GM12878 (cell line): ENCODE measurements around the gene DCUN1D3. TPM values are rescaled to one million over a fixed set of nuclear protein-coding genes. Genes with fewer than 3 reads are reported as not detected.
"Not testable (repeated sequence)": the region's sequence is repeated elsewhere in the genome, so short reads cannot be mapped to it uniquely, and the experiment has no call there.

Experiments used
- ATAC-seq: fragments of 200-7000 bp; cut with Tn5 transposase; 3 replicates; pipeline ENCODE4 v1.9.1; 2020; ENCODE audit warnings: mild to moderate bottlenecking, moderate library complexity
- BruUV-seq: library from RNA; stranded (reverse); fragments of 400-500 nt; replicated peaks from 2 replicates; lab custom pipeline; 2021; lab: Mats Ljungman, UMichigan
- CTCF ChIA-PET: fragments of 300-600 bp; sonication (Branson Sonifier 250); formaldehyde crosslinking; extraction: SDS; loops from one replicate; lab custom pipeline; 2021; ENCODE audit warnings: inconsistent platforms; lab: Yijun Ruan, JAX
- POLR2A ChIA-PET: fragments of 350-600 bp; formaldehyde crosslinking; extraction: SDS; loops from one replicate; lab custom pipeline; 2021; ENCODE audit warnings: inconsistent platforms; lab: Charles Lee
- RAD21 ChIA-PET: fragments of 300-600 bp; sonication (Branson Sonifier 250); formaldehyde crosslinking; loops from one replicate; lab custom pipeline; 2023; ENCODE audit warnings: antibody characterized with exemption; ENCODE audit not compliant: unreplicated experiment; lab: Charles Lee
- SMC1A ChIA-PET: fragments of 300-600 bp; sonication (Branson Sonifier 250); formaldehyde crosslinking; loops from one replicate; lab custom pipeline; 2023; ENCODE audit not compliant: unreplicated experiment, uncharacterized antibody; lab: Charles Lee
- DNase-seq: peaks from one replicate; pipeline ENCODE4 v3.0.0-alpha.2; 2011; ENCODE audit warnings: low read depth, low spot score
- FAIRE-seq: peaks from 3 replicates; lab custom pipeline; 2011; peaks lifted over from hg19 to GRCh38; lab: Jason Lieb, UNC
- H2AFZ ChIP-seq: 2 replicates; pipeline ENCODE4 v1.6.0; 2011; ENCODE audit warnings: low read depth, low read length, control low read depth; ENCODE audit not compliant: control insufficient read depth
- H3K27ac ChIP-seq: 2 replicates; pipeline ENCODE4 v1.5.1; 2011; ENCODE audit warnings: control low read depth; ENCODE audit not compliant: control insufficient read depth, insufficient read depth
- H3K27me3 ChIP-seq, 2 experiments: replicated peaks in 1 of 2; 2 replicates each; pipeline versions ENCODE4 v1.6.0 to v1.6.1; 2011; ENCODE audit warnings: low read length in 1 of 2; ENCODE audit not compliant: control insufficient read depth in 2 of 2, insufficient read depth in 2 of 2
- H3K36me3 ChIP-seq, 2 experiments: 2 replicates each; pipeline ENCODE4 v1.5.1; 2011; ENCODE audit warnings: low read length in 1 of 2; ENCODE audit not compliant: control insufficient read depth in 2 of 2, insufficient read depth in 2 of 2
- H3K4me1 ChIP-seq: 2 replicates; pipeline ENCODE4 v1.6.1; 2011; ENCODE audit warnings: mild to moderate bottlenecking, low read length, moderate library complexity, mixed read lengths; ENCODE audit not compliant: control insufficient read depth, insufficient read depth
- H3K4me2 ChIP-seq: 2 replicates; pipeline ENCODE4 v1.6.0; 2011; ENCODE audit warnings: control low read depth; ENCODE audit not compliant: control insufficient read depth, insufficient read depth
- H3K4me3 ChIP-seq: fragments of 200-600 bp; sonication (generic); 2 replicates; pipeline ENCODE4 v1.5.1; 2016
- H3K79me2 ChIP-seq: 2 replicates; pipeline ENCODE4 v1.6.0; 2011; ENCODE audit warnings: low read length; ENCODE audit not compliant: control insufficient read depth, insufficient read depth
- H3K9ac ChIP-seq: 2 replicates; pipeline ENCODE4 v1.8.0; 2011; ENCODE audit warnings: low read length, control low read depth, mixed read lengths; ENCODE audit not compliant: control insufficient read depth, insufficient read depth
- H3K9me3 ChIP-seq: replicated peaks from 3 replicates; pipeline ENCODE4 v1.5.1; 2011; ENCODE audit warnings: mild to moderate bottlenecking, low read length; ENCODE audit not compliant: control insufficient read depth, insufficient read depth
- H4K20me1 ChIP-seq: 2 replicates; pipeline ENCODE4 v1.6.0; 2011; ENCODE audit not compliant: control insufficient read depth, insufficient read depth
- BCL11A ChIP-seq: IDR thresholded peaks from 2 replicates; pipeline ENCODE4 v1.6.1; 2011; ENCODE audit warnings: low read depth, low read length
- ESRRA ChIP-seq: IDR thresholded peaks from 2 replicates; pipeline ENCODE4 v1.6.1; 2012; ENCODE audit warnings: mild to moderate bottlenecking, low read length, improper control_type of control experiment
- EZH2 ChIP-seq: IDR thresholded peaks from 2 replicates; pipeline ENCODE4 v1.6.1; 2012; ENCODE audit warnings: low read depth, mild to moderate bottlenecking, control low read depth, inconsistent platforms, low read length, borderline replicate concordance; ENCODE audit not compliant: control insufficient read depth
- FOXM1 ChIP-seq: IDR thresholded peaks from 2 replicates; pipeline ENCODE4 v1.6.1; 2012; ENCODE audit warnings: low read depth, mild to moderate bottlenecking, inconsistent platforms, low read length, moderate library complexity
- MTA2 ChIP-seq: fragments of 450-650 bp; IDR thresholded peaks from 2 replicates; pipeline ENCODE4 v1.6.1; 2016; ENCODE audit warnings: low read depth, mild to moderate bottlenecking, moderate library complexity
- WGBS: methylation state at CpG from one replicate; pipeline ENCODE4 v1.1.6; 2016; ENCODE audit warnings: low lambda C conversion rate; ENCODE audit not compliant: insufficient replicate concordance, insufficient coverage; ENCODE audit errors: missing lambda C conversion rate; 5-methylcytosine and 5-hydroxymethylcytosine counted together
- in situ Hi-C: fragments of 300-500 bp; cut with MboI; formaldehyde crosslinking; loops from 9 replicates; pipeline ENCODE4 v1.14.3; 2018; ENCODE audit warnings: mixed read lengths
- intact Hi-C: fragments of 100-400 bp; cut with micrococcal nuclease; formaldehyde crosslinking; loops from one replicate; pipeline ENCODE4 v1.14.2; 2022; ENCODE audit not compliant: unreplicated experiment
- polyA plus RNA-seq, 11 experiments: library from polyadenylated mRNA; depleted of rRNA in 4 of 11; unstranded in 6 of 11; stranded (reverse) in 5 of 11; fragments of >200 nt; fragmentation: Nextera tagmentation in 4 of 11; fragmentation: Illumina TruSeq in 1 of 11; extraction: Ambion mirVana in 4 of 11; extraction: Trizol in 1 of 11; gene quantifications; 1 replicate in 1 of 11; 2 replicates in 10 of 11; pipeline versions ENCODE4 v1.2.1 to v1.2.3, GENCODE V29; 2011 to 2016; ENCODE audit warnings: inconsistent platforms in 2 of 11, missing spikeins in 2 of 11, low read depth in 1 of 11
- total RNA-seq, 4 experiments: library from RNA; depleted of rRNA in 3 of 4; stranded (reverse); fragments of >200 nt in 3 of 4; fragmentation: Illumina TruSeq in 1 of 4; extraction: Trizol in 1 of 4; gene quantifications; 2 replicates each; pipeline versions ENCODE4 v1.2.1 to v1.2.3, GENCODE V29; 2013 to 2021
- TF ChIP-seq, protein P1 (sequence below): fragments of 450-650 bp; IDR thresholded peaks from 2 replicates; pipeline ENCODE4 v1.6.1; 2017; ENCODE audit warnings: mild to moderate bottlenecking
- TF ChIP-seq, protein P2 (sequence below): IDR thresholded peaks from 2 replicates; pipeline ENCODE4 v1.6.1; 2011; ENCODE audit warnings: borderline replicate concordance, low read depth, mild to moderate bottlenecking, moderate library complexity, mixed read lengths, low read length; ENCODE audit not compliant: insufficient read depth; ENCODE audit errors: extremely low read length

Gene DCUN1D3
- total and polyA plus RNA-seq, 10 of the 15 experiments (the other 5 are each of a cell fraction or from before 2014, with no cell fraction given) = 0.47 to 4.5 (median 1.9) TPM

DNA sequence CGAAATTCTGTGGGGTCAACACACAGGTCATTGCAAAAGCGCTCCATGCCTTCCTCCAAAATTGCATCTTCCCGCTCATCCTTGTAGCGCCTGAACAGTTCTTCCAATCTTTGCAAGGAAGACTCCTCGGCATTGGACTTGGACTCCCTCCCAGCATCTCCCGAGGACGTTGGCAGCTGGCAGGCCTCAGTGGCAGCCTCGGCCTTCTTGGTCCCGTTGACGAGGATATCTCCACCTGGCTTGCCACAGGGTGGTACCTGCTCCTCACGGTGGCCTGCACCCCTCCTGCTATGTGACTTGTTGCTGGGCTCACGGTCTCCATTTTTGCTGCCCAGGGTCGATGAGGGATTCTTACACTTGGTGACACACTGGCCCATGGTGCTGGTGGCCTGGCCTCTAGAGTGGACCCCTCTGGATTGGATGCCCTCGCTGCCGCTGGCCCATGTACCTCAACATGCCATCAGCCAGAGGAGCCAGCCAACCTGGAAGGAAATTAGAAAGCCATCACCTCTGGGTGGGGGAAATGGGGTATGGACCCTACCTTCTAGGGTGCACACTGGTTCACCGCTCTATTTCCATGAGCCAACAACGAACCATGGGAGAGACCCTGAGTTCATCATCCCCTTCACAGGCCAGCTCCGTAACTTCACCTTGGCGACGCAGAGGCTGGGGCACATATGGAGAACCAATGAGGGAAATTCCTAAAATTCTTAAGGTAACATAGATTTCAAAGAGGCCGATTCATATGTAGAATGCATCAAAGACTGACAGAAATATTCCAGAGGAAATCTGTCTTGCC, 37.8 kb downstream of the DCUN1D3 start:
- WGBS = 98% methylated on average over 21 of the region's 21 CpGs
- POLR2A ChIA-PET = interaction anchor here (0.6 kb wide), 1 partner anchor 31 kb away, joined by 4 read pairs; no protein-coding TSS in a partner anchor
- no TSS peak for BruUV-seq
- H2AFZ ChIP-seq = no peak overlapping the region
- TF ChIP-seq, protein P1, sequence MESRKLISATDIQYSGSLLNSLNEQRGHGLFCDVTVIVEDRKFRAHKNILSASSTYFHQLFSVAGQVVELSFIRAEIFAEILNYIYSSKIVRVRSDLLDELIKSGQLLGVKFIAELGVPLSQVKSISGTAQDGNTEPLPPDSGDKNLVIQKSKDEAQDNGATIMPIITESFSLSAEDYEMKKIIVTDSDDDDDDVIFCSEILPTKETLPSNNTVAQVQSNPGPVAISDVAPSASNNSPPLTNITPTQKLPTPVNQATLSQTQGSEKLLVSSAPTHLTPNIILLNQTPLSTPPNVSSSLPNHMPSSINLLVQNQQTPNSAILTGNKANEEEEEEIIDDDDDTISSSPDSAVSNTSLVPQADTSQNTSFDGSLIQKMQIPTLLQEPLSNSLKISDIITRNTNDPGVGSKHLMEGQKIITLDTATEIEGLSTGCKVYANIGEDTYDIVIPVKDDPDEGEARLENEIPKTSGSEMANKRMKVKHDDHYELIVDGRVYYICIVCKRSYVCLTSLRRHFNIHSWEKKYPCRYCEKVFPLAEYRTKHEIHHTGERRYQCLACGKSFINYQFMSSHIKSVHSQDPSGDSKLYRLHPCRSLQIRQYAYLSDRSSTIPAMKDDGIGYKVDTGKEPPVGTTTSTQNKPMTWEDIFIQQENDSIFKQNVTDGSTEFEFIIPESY = no peak
- TF ChIP-seq EZH2 (no peak), BCL11A (no peak), ESRRA (no peak), FOXM1 (no peak), MTA2 (no peak)
- TF ChIP-seq, protein P2, sequence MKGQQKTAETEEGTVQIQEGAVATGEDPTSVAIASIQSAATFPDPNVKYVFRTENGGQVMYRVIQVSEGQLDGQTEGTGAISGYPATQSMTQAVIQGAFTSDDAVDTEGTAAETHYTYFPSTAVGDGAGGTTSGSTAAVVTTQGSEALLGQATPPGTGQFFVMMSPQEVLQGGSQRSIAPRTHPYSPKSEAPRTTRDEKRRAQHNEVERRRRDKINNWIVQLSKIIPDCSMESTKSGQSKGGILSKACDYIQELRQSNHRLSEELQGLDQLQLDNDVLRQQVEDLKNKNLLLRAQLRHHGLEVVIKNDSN = no peak
- TF ChIP-seq, all 136 proteins: peak for 0
- DNase-seq = no peak
- no peak overlapping the region for H3K4me2 ChIP-seq
- H3K27ac ChIP-seq = no peak overlapping the region
- CTCF ChIA-PET = interaction anchor here (5.2 to 6.8 kb wide), 2 partner anchors 11 to 13 kb away, joined by 40 to 51 read pairs; no protein-coding TSS in a partner anchor
- intact Hi-C loops = no loop called here
- FAIRE-seq = no peak
- no peak overlapping the region for H3K4me3 ChIP-seq
- no peaks in the 10 kb centered on the region for H3K27me3 ChIP-seq
- SMC1A ChIA-PET = interaction anchor here (4.0 to 6.1 kb wide), 2 partner anchors 8 to 14 kb away, joined by 33 to 83 read pairs; no protein-coding TSS in a partner anchor
- H3K79me2 ChIP-seq = peaks cover 16% of the 10 kb centered on the region
- H3K4me1 ChIP-seq = peaks cover 27% of the 10 kb centered on the region
- RAD21 ChIA-PET = no interaction called here
- no peaks in the 10 kb centered on the region for H3K9me3 ChIP-seq
- ATAC-seq = no peak
- no peaks in the 10 kb centered on the region for H4K20me1 ChIP-seq
- peaks cover 0 to 7% of the 10 kb centered on the region in 2 experiments for H3K36me3 ChIP-seq
- in situ Hi-C loops = no loop called here
- no peak overlapping the region for H3K9ac ChIP-seq

DNA sequence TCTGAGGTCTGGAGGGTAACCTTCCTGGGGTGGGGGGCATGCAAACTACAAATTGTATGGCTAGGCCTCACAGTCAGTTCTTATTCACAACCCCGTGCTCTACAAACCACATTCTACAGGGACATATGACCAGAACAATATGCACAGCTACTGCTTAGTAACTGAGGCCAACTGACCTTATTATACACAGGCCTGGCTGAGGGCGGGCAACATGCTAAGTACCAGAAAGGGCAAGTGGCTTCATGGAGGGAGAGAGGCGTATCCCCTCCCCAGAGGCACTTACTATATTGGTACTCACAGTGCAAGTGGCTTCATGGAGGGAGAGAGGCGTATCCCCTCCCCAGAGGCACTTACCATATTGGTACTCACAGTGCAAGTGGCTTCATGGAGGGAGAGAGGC, 39.2 kb downstream of the DCUN1D3 start:
- FAIRE-seq, H3K36me3 ChIP-seq, RAD21 ChIA-PET, H3K4me3 ChIP-seq, H3K27ac ChIP-seq, H2AFZ ChIP-seq, CTCF ChIA-PET, intact Hi-C loops, H3K27me3 ChIP-seq, ATAC-seq, H3K4me2 ChIP-seq, H3K9ac ChIP-seq, BruUV-seq, H4K20me1 ChIP-seq, SMC1A ChIA-PET, in situ Hi-C loops, H3K9me3 ChIP-seq, DNase-seq, H3K79me2 ChIP-seq, POLR2A ChIA-PET: not testable (repeated sequence)
- 90% methylated on average over 4 of the region's 4 CpGs for WGBS
- H3K4me1 ChIP-seq = peaks cover 14% of the 10 kb centered on the region
